Measurements from ENCODE around the gene CCDC71L. TPM values are rescaled to one million over a fixed set of nuclear protein-coding genes. Genes with fewer than 3 reads are reported as not detected.

The CCDC71L gene
- total RNA-seq, 1 experiment from 2014 or later = 21.1 TPM

- no peaks in the 10 kb centered on the region for H4K20me1 ChIP-seq (ENCODE audit: insufficient read depth)
- ChIA-PET POLR2A (no interaction called here), CTCF (no interaction called here), RAD21 (ENCODE audit: low non-redundant PET in 1 of 2, low total read pairs in 2 of 2, uncharacterized antibody in 2 of 2, unreplicated experiment in 2 of 2) (no interaction called here)
- no peak overlapping the region for H3K4me2 ChIP-seq (ENCODE audit: low read length)
- DNase-seq (ENCODE audit: low read depth, low spot score) (no peak), ATAC-seq (no peak)
- H3K27me3 ChIP-seq (ENCODE audit: insufficient read depth, low read length) = no peaks in the 10 kb centered on the region
- no TSS peak for BruUV-seq (replicated peaks)
- no peak overlapping the region for H2AFZ ChIP-seq (ENCODE audit: low read depth, low read length, poor library complexity, severe bottlenecking)
- no peaks in the 10 kb centered on the region for H3K79me2 ChIP-seq (ENCODE audit: insufficient read depth, low read length)
- peaks cover 0 to 16% of the 10 kb centered on the region in 2 experiments; a peak in 1 of 4 replicates for H3K4me1 ChIP-seq (ENCODE audit: control insufficient read depth in 1 of 2, insufficient read depth in 2 of 2, low read length in 2 of 2)
- intact Hi-C loops (cut with micrococcal nuclease) = no loop called here
- H3K4me3 ChIP-seq (replicated peaks in 1 of 2; ENCODE audit: low read depth in 1 of 2, low read length in 2 of 2) = no peak overlapping the region
- no peak for TF ChIP-seq REST (IDR thresholded peaks at IDR 0.05; ENCODE audit: low read depth)
- H3K36me3 ChIP-seq (ENCODE audit: control insufficient read depth in 1 of 2, insufficient read depth in 2 of 2, low read length in 2 of 2) = no peaks in the 10 kb centered on the region
- no peaks in the 10 kb centered on the region for H3K9me2 ChIP-seq (ENCODE audit: insufficient read depth)
- no peak overlapping the region for H3K9ac ChIP-seq (ENCODE audit: low read length)
- no peak overlapping the region for H3K27ac ChIP-seq (ENCODE audit: low read depth, low read length)
- no peaks in the 10 kb centered on the region for H3K9me3 ChIP-seq (ENCODE audit: control insufficient read depth in 1 of 2, insufficient read depth in 1 of 2, low read depth in 1 of 2, low read length in 2 of 2)
Observed at GRCh38 chr7:106611911-106612310, 49.0 kb downstream of the CCDC71L start.

GRCh38 chr7:106610996-106611886 lies 49.7 kb downstream of the CCDC71L start:
- no peak for DNase-seq (ENCODE audit: low read depth, low spot score)
- ATAC-seq = no peak
- intact Hi-C loops (cut with micrococcal nuclease) = no loop called here
- ChIA-PET CTCF (no interaction called here), POLR2A (interaction anchor here (0.6 kb wide), 1 partner anchor 44 kb away, joined by 5 read pairs; no protein-coding TSS in a partner anchor), RAD21 (ENCODE audit: low non-redundant PET in 1 of 2, low total read pairs in 2 of 2, uncharacterized antibody in 2 of 2, unreplicated experiment in 2 of 2) (no interaction called here)
- H3K4me2 ChIP-seq (ENCODE audit: low read length) = no peak overlapping the region
- H3K9ac ChIP-seq (ENCODE audit: low read length) = no peak overlapping the region
- TF ChIP-seq ZNF274 (IDR thresholded peaks at IDR 0.05; ENCODE audit: low read depth, low read length) = no peak
- TF ChIP-seq CEBPB (IDR thresholded peaks at IDR 0.05; ENCODE audit: low read depth) = no peak
- TF ChIP-seq, protein P1, sequence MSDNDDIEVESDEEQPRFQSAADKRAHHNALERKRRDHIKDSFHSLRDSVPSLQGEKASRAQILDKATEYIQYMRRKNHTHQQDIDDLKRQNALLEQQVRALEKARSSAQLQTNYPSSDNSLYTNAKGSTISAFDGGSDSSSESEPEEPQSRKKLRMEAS (IDR thresholded peaks at IDR 0.05) = no peak
- TF ChIP-seq TCF7L2 (IDR thresholded peaks at IDR 0.05; ENCODE audit: borderline replicate concordance, extremely low read depth, insufficient read depth, insufficient read length) = no peak
- TF ChIP-seq ZBTB33 (IDR thresholded peaks at IDR 0.05; ENCODE audit: extremely low read depth, insufficient replicate concordance, low read length) = no peak
- no peak for TF ChIP-seq RAD21 (IDR thresholded peaks at IDR 0.05; ENCODE audit: low read depth)
- no peak for TF ChIP-seq SP1 (IDR thresholded peaks at IDR 0.05; ENCODE audit: low read depth)
- no peak for TF ChIP-seq SRF (IDR thresholded peaks at IDR 0.05; ENCODE audit: low read depth)
- no peak for TF ChIP-seq EGR1 (IDR thresholded peaks at IDR 0.05; ENCODE audit: low read depth)
- no peak for TF ChIP-seq SIN3A (IDR thresholded peaks at IDR 0.05; ENCODE audit: low read depth)
- no peak for TF ChIP-seq EZH2 (IDR thresholded peaks at IDR 0.05)
- no peak for TF ChIP-seq POLR2AphosphoS5 (IDR thresholded peaks at IDR 0.05; ENCODE audit: low read depth, low read length)
- TF ChIP-seq JUND (IDR thresholded peaks at IDR 0.05) = no peak
- BruUV-seq (replicated peaks) = no TSS peak
- no peak overlapping the region for H3K4me3 ChIP-seq (replicated peaks in 1 of 2; ENCODE audit: low read depth in 1 of 2, low read length in 2 of 2)
- no peaks in the 10 kb centered on the region for H3K79me2 ChIP-seq (ENCODE audit: insufficient read depth, low read length)
- H3K36me3 ChIP-seq (ENCODE audit: control insufficient read depth in 1 of 2, insufficient read depth in 2 of 2, low read length in 2 of 2) = no peaks in the 10 kb centered on the region
- H4K20me1 ChIP-seq (ENCODE audit: insufficient read depth) = no peaks in the 10 kb centered on the region
- no peaks in the 10 kb centered on the region for H3K9me3 ChIP-seq (ENCODE audit: control insufficient read depth in 1 of 2, insufficient read depth in 1 of 2, low read depth in 1 of 2, low read length in 2 of 2)
- H3K9me2 ChIP-seq (ENCODE audit: insufficient read depth) = no peaks in the 10 kb centered on the region
- H3K27ac ChIP-seq (ENCODE audit: low read depth, low read length) = no peak overlapping the region
- no peak overlapping the region for H2AFZ ChIP-seq (ENCODE audit: low read depth, low read length, poor library complexity, severe bottlenecking)
- H3K27me3 ChIP-seq (ENCODE audit: insufficient read depth, low read length) = no peaks in the 10 kb centered on the region
- peaks cover 0 to 16% of the 10 kb centered on the region in 2 experiments; a peak in 1 of 4 replicates for H3K4me1 ChIP-seq (ENCODE audit: control insufficient read depth in 1 of 2, insufficient read depth in 2 of 2, low read length in 2 of 2)

Measured in HCT116 (cell line).